ENCODE results near the gene NDUFA7. TPM values are rescaled to one million over a fixed set of nuclear protein-coding genes. Genes with fewer than 3 reads are reported as not detected.
"Not testable (repeated sequence)": the region's sequence is repeated elsewhere in the genome, so short reads cannot be mapped to it uniquely, and the experiment has no call there.

Gene NDUFA7
- total and polyA plus RNA-seq, 2 donors from 2014 or later, result 51.2 to 304 TPM

- intact Hi-C loops (cut with DNase I), result no loop called here
- H3K9me3 ChIP-seq (ENCODE audit: control insufficient read depth in 2 of 3, insufficient read depth in 1 of 3, low read length in 3 of 3), result no peaks in the 10 kb centered on the region
- no peak for TF ChIP-seq CTCF (IDR thresholded peaks at IDR 0.05; ENCODE audit: borderline replicate concordance, extremely low read depth, insufficient read depth)
- peaks cover 0 to 2% (median 0%) of the 10 kb centered on the region in 3 donors for H3K4me1 ChIP-seq (ENCODE audit: control insufficient read depth in 2 of 3, insufficient read depth in 2 of 3, low read depth in 1 of 3, low read length in 3 of 3)
- H3K27me3 ChIP-seq (ENCODE audit: control insufficient read depth, insufficient read depth, low read length), result no peaks in the 10 kb centered on the region
- no peak overlapping the region for H3K4me3 ChIP-seq (ENCODE audit: low read length in 3 of 3)
- H3K27ac ChIP-seq (ENCODE audit: low read depth in 2 of 2, low read length in 2 of 2), result no peak overlapping the region
- FAIRE-seq (no peak), DNase-seq (peak in 1 of 5 donors; percentile 64)
- H3K36me3 ChIP-seq (ENCODE audit: control insufficient read depth in 2 of 3, insufficient read depth in 3 of 3, low read length in 3 of 3), result no peaks in the 10 kb centered on the region
- H3K9ac ChIP-seq (ENCODE audit: low read length in 3 of 3), result no peak overlapping the region
Observed at GRCh38 chr19:8302357-8302691, 18.9 kb downstream of the NDUFA7 start.

GRCh38 chr19:8291337-8291736 lies 29.8 kb downstream of the NDUFA7 start:
- H3K9ac ChIP-seq (ENCODE audit: low read length in 3 of 3); H3K27ac ChIP-seq (ENCODE audit: low read depth in 2 of 2, low read length in 2 of 2); FAIRE-seq; H3K4me3 ChIP-seq (ENCODE audit: low read length in 3 of 3); H3K9me3 ChIP-seq (ENCODE audit: control insufficient read depth in 2 of 3, insufficient read depth in 1 of 3, low read length in 3 of 3); H3K27me3 ChIP-seq (ENCODE audit: control insufficient read depth, insufficient read depth, low read length); H3K36me3 ChIP-seq (ENCODE audit: control insufficient read depth in 2 of 3, insufficient read depth in 3 of 3, low read length in 3 of 3); H3K4me1 ChIP-seq (ENCODE audit: control insufficient read depth in 2 of 3, insufficient read depth in 2 of 3, low read depth in 1 of 3, low read length in 3 of 3); intact Hi-C loops (cut with DNase I); DNase-seq: not testable (repeated sequence)

DNA sequence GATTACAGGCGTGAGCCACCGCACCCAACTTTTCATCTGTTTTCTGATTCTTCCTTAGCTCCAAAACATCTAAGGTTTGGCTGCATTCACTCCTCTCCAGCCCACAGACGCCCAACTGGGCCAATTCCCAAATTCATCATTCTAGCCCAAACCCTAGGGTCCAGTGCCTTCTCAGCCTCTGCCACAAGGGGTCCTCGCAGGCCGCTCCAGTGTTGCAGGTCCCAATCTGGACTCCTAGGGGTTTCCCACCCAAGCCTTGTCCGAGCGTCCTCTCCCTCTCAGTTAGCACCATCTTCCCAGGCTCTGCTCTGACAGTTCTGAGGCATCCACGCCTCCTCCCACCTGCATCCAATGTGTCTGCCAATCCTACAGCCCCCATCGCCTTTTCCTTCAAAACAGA lies 44.7 kb downstream of the NDUFA7 start:
- H3K4me3 ChIP-seq (ENCODE audit: low read length in 3 of 3), result not testable (repeated sequence)

DNA sequence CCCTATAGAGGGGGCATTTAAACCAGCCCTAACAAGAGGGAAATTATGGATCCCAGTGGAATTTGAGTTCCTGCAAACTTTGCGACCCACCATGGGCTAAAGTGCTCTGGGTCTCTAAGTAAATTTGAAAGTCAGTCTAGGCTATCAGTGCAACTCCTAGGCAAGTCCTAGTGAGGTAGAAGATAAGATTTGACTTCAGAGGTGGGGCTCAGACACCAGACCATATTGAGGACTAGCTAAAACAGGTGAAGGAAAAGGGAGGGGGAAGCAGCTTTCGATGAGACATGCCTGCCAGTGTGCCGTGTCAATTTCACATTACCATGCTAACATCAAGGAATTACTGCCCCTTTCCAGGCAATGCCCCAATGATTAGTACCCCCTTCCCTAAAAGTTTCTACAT lies 51.5 kb downstream of the NDUFA7 start:
- Histone ChIP-seq H3K9ac (ENCODE audit: low read length in 3 of 3) (no peak overlapping the region), H3K36me3 (ENCODE audit: control insufficient read depth in 2 of 3, insufficient read depth in 3 of 3, low read length in 3 of 3) (no peaks in the 10 kb centered on the region), H3K27ac (ENCODE audit: low read depth in 2 of 2, low read length in 2 of 2) (no peak overlapping the region), H3K27me3 (ENCODE audit: control insufficient read depth, insufficient read depth, low read length) (no peaks in the 10 kb centered on the region), H3K9me3 (ENCODE audit: control insufficient read depth in 2 of 3, insufficient read depth in 1 of 3, low read length in 3 of 3) (no peaks in the 10 kb centered on the region), H3K4me3 (ENCODE audit: low read length in 3 of 3) (no peak overlapping the region), H3K4me1 (ENCODE audit: control insufficient read depth in 2 of 3, insufficient read depth in 2 of 3, low read depth in 1 of 3, low read length in 3 of 3) (peaks cover 0 to 3% (median 0%) of the 10 kb centered on the region in 3 donors)
- FAIRE-seq (no peak), DNase-seq (no peak)
- intact Hi-C loops (cut with DNase I), result no loop called here
- no peak for TF ChIP-seq CTCF (IDR thresholded peaks at IDR 0.05; ENCODE audit: borderline replicate concordance, extremely low read depth, insufficient read depth)

More for the DNA sequence above, 44.7 kb downstream of the NDUFA7 start:
- FAIRE-seq; H3K4me1 ChIP-seq (ENCODE audit: control insufficient read depth in 2 of 3, insufficient read depth in 2 of 3, low read depth in 1 of 3, low read length in 3 of 3); H3K27ac ChIP-seq (ENCODE audit: low read depth in 2 of 2, low read length in 2 of 2); H3K36me3 ChIP-seq (ENCODE audit: control insufficient read depth in 2 of 3, insufficient read depth in 3 of 3, low read length in 3 of 3); H3K27me3 ChIP-seq (ENCODE audit: control insufficient read depth, insufficient read depth, low read length); intact Hi-C loops (cut with DNase I); H3K9me3 ChIP-seq (ENCODE audit: control insufficient read depth in 2 of 3, insufficient read depth in 1 of 3, low read length in 3 of 3); DNase-seq; H3K9ac ChIP-seq (ENCODE audit: low read length in 3 of 3): not testable (repeated sequence)

- H3K27ac ChIP-seq (ENCODE audit: low read depth in 2 of 2, low read length in 2 of 2), result no peak overlapping the region
- no peak overlapping the region for H3K4me3 ChIP-seq (ENCODE audit: low read length in 3 of 3)
- intact Hi-C loops (cut with DNase I), result no loop called here
- H3K9ac ChIP-seq (ENCODE audit: low read length in 3 of 3), result no peak overlapping the region
- DNase-seq (no peak), FAIRE-seq (no peak)
- peaks cover 0 to 3% (median 0%) of the 10 kb centered on the region in 3 donors for H3K4me1 ChIP-seq (ENCODE audit: control insufficient read depth in 2 of 3, insufficient read depth in 2 of 3, low read depth in 1 of 3, low read length in 3 of 3)
- H3K9me3 ChIP-seq (ENCODE audit: control insufficient read depth in 2 of 3, insufficient read depth in 1 of 3, low read length in 3 of 3), result no peaks in the 10 kb centered on the region
- H3K27me3 ChIP-seq (ENCODE audit: control insufficient read depth, insufficient read depth, low read length), result no peaks in the 10 kb centered on the region
- no peak for TF ChIP-seq CTCF (IDR thresholded peaks at IDR 0.05; ENCODE audit: borderline replicate concordance, extremely low read depth, insufficient read depth)
- H3K36me3 ChIP-seq (ENCODE audit: control insufficient read depth in 2 of 3, insufficient read depth in 3 of 3, low read length in 3 of 3), result no peaks in the 10 kb centered on the region
Observed at GRCh38 chr19:8265872-8266271, 55.3 kb downstream of the NDUFA7 start.

- H3K4me3 ChIP-seq (ENCODE audit: low read length in 3 of 3); H3K4me1 ChIP-seq (ENCODE audit: control insufficient read depth in 2 of 3, insufficient read depth in 2 of 3, low read depth in 1 of 3, low read length in 3 of 3); H3K27ac ChIP-seq (ENCODE audit: low read depth in 2 of 2, low read length in 2 of 2); H3K9me3 ChIP-seq (ENCODE audit: control insufficient read depth in 2 of 3, insufficient read depth in 1 of 3, low read length in 3 of 3); H3K9ac ChIP-seq (ENCODE audit: low read length in 3 of 3); H3K36me3 ChIP-seq (ENCODE audit: control insufficient read depth in 2 of 3, insufficient read depth in 3 of 3, low read length in 3 of 3); H3K27me3 ChIP-seq (ENCODE audit: control insufficient read depth, insufficient read depth, low read length); FAIRE-seq; intact Hi-C loops (cut with DNase I): not testable (repeated sequence)
- peak in 1 of 5 donors; percentile 6 for DNase-seq
Observed at GRCh38 chr19:8264248-8264647, 56.9 kb downstream of the NDUFA7 start.
